Germinal center (tissue), 1 donor: ENCODE measurements around the gene DDX1.

Source experiments
- DNase-seq: peaks from one replicate; pipeline ENCODE4 v3.0.0; 2012; ENCODE audit warnings: mixed read lengths, low spot score

Gene DDX1

DNA sequence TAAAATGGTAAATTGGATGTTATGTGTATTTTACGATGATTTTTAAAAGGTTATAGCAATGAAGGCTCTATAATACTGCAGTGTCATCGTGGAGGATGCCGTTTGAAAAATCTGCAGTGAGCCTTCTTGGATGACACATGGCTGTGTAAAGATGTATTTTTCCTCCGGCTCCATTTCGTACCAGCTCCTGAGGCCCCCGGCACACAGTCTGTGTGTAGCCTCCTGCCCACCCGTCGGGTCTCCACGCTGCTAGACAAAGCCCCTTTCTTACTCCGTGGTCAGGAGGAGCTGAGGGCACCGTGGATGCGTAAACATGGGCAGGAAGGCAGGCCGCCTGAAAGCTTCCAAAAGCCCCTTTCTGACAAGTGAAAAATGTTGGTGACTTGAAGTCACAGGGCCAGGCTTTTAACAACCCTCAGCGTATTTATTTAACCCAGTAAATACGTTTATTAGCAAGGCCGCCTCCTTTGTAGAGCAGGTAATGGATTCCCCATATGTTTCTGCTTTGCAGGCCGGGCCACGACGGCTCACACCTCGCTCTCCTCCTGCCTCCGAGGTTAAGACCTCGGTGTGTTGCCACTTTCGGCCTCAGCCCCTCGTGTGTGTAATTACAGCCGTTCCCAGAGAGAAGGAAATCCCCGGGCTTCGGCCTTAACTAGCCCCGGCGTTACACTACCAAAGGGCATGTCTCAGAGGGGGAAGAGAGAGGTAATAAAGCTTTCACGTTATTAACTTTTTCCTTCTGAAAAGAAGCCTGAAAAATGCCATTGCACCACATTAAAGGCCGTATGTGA, 72.8 kb downstream of the DDX1 start:
- DNase-seq: no peak

DNA sequence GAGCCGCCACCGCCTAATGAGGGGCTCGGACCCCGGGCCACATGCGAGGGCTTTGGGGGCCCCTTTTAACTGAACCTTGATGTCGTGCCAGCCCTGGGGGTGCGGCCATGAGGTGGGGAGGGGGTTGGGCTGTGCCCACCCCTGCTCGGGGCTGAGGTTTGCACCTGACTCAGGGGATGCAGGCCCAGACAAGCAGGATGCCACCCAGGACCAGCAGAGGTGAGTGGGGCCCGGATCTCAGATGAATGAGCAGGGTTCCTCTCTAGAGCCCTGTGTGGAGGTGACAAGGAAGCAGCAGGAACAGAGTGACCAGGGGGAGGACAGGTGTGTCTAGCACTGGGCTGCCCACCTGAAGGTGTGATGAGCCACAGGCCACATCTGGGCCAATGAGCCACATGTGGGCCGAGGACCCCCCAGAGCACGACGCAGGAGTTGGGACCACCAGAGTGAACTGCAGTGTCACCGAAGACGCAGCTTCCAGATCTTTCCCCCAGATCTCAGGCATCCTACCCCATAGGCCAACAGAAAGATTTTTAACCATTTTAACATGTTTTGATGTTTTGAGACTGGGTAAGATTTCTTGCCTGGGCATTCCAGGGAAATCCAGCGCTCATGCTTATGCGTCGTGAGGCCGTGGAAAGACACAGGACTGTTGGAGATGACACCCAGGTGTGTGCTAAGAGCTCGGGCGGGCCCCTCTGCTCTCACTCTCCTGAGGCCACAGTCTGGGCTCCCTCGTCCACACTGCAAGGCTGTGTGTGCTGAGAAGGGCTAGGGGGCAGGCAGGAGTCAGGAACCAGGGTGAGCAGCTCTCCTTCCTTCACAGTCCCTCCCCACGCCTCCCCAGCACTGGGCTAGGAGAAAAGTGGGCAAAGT, 73.6 kb downstream of the DDX1 start:
- DNase-seq: no peak

DNA sequence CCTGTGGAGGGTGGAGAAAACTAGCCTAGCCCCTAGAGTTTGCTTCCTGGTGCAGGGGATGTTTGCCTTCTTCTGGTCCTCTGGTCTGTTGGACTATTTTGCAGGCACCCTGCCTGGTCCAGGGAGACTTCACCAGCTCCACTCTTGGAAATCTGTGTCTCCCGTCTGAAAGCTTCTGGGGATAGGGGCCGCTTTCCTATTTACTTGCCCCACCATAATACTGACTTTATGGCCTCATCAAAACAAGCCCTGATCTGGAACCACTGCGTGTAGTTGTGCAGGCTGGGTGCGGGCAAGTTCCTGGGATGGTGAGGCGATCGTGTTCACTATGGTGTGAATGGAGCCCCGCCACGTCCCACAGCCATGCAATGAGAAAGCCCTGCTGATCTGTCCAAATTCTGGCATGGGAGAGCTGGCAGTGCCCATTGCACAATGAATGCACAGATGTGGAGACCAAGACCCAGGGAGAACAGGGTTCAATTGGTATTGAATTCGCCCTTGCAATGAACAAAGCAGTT, 74.3 kb downstream of the DDX1 start:
- DNase-seq: no peak

DNA sequence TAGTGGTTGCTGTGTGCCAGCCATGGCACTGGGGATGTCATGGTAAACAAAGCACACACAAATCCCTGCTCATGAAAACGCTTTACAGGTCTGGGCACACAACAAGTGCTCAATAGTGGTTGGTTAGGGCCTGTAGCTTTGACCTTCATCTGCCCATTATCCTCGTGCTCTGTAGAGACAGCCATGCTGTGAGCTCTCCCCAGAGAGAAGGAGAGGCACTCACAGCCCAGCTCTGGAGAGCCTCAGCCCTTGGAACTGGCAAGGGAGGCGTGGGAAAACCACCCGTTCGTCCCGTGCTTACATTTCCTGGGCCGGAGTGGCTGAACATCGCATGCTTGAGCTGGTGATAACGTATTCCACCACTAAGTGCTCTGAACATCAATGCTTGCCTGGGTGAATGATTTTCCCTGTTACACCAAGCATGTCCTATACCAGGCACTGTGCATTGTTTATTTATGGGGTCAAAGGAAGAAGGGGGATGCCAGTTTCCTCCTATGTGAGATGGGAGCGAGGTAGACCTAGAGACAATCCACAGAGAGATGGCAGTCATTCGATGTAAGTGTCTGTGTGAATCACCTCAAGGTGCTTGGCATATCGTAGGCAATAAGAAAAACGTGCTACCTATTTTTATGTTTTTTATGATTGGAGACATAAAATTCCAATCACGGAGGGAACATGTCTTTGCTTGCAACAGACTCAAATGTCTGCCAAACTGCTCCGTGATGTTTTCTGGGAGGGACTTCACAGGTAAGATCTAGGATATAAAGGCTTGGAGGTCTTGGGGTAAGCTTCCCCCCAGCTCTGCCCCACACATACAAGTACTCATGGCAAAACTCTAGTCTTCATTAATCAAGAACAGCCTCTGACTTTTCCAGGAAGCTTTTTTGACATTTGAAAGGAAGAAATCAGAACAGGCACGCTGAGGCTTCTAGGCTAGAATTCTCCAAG, 75.5 kb downstream of the DDX1 start:
- no peak for DNase-seq

DNA sequence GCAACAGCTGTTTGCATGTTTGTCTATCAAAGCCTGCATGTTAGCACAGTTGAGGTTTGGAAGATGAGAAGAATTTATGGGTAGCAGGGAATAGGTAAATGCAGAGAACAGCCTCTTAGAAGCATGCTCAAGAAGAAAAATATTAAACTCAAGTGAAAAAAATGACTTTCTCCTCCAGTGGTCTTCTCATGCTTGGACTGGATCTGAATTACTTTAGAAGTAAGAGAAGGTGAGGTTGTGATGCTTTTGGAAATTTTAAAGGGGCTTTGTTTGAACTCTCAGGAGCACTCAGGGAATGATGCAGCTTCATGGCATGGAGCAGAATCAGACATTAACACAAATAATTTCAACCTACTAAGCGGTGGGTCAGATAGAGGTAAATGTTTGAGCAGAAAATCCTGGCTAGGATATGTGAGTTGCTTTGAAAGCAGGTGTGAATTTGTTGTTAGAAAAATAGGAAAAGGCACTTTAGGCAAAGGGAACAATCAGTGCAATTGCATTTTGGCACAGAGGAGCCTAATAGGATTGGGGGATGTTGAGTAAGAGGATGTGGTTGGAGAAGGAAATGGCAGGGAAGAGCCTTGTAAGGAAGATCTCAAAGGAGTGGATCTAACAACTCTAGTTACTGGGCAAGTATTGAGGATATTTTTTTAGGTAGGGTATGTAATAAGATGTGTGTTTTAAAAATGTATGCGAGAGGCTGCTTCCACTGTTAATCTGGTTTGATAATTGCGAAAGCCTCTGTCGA, 76.3 kb downstream of the DDX1 start:
- no peak for DNase-seq

DNA sequence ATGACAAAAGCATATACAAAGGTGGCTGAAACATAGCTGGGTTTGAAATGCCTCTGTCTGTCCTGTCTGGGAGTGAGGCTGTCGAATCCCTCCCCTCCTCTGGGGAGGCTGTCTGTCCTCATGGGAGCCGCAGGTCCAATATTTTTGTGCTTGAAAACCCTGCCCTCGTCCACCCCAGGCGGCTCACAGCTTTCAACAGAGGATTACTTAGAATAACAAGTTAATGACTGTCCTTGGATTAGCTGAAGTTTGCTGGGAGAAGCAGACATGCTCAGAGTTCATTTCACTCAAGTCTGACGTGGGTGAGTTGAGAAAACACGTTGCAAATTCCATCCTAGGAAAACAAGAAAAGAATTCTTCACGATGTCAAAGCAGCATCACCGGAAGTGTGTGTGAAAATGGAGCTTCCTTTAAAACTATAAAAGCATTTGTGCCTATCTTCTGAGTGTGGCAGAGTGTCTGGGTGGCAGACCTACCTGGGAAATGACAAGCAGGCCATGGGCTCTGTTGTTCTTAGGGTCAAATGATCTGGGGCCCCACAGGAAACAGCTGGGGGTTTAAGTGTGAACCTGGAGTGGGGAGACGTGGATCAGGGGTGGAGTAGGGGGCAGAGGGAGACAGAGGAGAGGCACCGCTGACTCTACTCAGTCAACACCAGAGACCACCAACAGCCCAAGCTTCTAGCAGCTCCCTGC, 77.1 kb downstream of the DDX1 start:
- no peak for DNase-seq

DNA sequence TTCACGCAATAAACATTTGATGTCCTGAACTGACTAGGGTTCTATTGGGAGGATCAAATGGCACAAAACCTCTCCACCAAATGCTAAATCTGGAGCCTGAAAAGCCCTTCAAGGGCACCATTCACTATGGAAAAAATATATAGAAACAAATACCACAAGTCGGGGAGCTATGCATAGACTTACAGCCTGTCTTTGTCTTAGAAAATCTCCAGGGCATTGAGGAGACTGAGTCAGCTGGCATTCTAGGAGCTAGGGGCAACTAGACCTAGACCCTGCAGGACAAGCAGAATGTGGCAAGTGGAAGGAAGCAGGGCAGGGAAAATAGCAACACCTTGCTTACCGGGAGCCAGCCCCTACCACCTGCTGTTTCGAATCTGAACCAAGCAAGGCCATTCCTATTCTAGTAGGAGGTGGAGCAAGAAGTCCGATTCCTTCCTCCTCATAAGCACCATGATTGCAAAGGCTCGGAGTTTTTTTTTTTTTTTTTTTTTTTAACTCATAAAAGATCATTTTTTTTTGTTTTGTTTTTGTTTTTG, 77.8 kb downstream of the DDX1 start:
- DNase-seq: no peak

DNA sequence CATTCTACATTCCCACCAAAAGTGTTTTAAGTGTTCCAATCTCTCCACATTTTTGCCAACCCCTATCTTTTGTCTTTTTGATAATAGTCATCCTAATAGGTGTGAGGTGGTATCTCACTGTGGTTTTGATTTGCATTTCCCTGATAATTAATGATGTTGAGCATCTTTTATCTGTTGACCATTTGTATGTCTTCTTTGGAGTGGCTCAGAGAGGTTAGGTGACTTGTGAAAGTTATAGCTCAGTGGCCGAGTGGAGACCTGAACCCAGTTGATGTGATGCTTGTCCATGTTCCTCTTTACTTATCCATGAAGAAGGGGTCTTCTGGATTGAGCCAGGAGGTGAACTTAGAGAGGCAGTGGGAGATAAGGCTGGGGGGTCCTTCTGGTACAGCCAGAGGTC, 78.8 kb downstream of the DDX1 start:
- no peak for DNase-seq

DNA sequence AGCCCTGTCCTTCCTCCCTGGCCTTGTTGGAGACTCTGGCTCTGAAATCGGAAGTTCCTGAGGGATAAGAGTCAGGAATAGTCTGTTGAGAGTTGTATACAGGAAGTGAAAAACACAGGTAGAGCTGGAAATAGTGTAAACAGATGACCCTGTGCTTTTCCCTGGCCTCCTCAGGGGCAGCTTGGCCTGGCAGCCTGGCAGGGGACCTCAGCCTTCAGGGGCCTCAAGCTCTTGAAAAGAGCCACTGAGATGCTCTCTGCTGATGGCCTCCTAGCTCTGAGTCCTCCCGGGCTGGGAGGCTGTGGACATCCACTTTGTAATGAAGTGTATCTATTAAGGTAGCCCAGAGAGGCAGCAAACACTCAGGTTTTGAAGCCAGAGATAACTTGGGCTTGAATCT, 79.3 kb downstream of the DDX1 start:
- DNase-seq: no peak

DNA sequence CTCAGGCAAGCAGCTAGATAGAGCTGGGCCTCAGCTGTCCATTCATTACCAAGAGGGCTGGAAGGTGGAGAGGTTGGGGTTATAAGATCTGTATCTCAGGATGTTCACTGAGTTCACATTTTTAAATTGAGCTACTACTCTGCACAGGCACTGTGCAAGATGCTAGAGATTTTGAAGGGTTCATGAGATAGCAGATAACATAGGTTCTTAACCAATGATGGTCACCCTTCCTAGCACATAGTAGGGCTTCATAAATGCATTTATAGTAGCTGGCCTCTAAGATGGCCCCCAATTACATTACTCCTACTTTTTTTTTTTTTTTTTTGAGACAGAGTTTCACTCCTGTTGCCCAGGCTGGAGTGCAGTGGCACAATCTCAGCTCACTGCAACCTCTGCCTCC, 79.7 kb downstream of the DDX1 start:
- DNase-seq: no peak

DNA sequence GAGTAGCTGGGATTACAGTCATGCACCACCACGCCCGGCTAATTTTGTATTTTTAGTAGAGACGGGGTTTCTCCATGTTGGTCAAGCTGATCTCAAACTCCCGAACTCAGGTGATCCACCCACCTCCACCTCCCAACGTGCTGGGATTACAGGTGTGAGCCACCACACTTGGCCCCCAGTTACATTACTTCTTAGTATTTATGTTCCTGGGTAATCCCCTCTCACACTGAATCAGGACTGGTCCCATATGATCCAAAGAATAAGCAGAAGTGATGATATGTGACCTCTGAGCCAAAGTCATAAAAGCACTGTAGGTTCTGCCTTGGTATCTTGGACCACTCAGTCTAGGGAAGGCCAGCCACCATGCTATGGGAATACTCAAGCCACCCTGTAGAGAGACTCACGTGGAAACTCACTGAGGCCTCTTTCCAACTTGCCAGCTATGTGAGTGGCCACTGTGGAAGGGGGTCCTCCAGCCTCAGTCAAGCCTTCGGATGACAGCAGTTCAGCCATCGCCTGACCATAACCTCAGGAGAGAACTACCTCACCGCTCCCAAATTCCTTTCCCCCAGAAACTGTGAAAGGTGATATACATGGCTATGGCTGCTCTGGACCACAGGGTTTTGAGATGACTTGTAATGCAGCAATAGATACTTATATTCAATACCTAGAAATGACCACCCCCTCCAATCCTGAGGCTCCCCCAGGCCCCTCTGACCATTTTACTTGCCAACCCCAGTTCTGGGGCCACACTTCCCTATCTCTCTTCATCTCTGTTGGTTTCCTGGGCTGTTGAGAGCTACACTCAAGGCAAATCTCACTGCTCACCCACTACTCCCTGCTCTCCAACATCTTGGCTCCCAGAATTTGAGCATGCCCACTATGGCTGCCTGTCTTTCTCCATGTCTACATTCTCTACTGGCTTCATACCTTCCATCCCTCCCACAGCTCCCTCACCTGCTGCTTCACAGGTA, 80.5 kb downstream of the DDX1 start:
- DNase-seq: no peak

DNA sequence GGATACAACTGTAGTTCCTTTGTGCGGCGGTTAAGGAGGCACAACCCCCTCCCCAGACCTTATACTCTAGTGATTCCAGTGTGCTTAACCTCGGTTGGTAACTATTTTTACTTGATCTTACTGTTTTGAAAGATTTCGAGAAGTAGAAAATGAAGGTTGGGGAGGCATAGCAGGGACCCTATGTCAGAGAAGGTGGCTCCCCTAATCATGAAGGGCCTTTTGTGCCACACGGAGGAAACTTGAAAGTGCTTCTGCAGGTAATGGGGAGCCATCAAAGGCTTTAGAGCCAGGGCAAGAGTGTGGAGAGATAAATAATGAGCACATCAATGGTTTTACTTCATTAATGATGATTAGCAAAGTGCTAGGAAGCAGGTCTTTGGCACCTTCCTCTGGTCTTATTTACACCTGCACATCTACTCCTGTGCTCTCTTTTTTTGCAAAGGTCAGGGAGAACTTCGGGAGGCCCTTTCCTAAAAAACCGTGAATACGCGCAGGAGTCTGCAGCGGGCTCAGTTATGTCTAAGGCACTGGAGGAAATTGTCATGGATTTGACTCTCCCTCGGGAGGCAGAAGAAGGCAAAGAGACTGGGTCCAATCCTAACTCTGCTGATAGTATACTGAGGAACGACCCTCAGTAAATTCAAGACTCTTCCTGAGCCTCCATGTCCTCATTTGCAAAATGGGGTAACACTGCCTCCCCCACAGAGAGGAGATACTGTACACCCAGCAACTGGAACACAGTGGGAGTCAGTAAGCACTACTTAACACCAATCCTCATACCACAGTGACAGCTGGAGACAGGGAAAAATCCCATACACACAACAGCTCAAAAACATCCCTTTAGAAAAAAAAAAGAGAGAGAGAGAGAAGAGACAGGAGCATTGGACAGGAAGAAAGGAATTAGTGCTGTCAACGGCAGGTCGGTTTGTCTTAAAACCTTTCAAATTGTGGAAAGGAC, 81.6 kb downstream of the DDX1 start:
- DNase-seq: no peak

DNA sequence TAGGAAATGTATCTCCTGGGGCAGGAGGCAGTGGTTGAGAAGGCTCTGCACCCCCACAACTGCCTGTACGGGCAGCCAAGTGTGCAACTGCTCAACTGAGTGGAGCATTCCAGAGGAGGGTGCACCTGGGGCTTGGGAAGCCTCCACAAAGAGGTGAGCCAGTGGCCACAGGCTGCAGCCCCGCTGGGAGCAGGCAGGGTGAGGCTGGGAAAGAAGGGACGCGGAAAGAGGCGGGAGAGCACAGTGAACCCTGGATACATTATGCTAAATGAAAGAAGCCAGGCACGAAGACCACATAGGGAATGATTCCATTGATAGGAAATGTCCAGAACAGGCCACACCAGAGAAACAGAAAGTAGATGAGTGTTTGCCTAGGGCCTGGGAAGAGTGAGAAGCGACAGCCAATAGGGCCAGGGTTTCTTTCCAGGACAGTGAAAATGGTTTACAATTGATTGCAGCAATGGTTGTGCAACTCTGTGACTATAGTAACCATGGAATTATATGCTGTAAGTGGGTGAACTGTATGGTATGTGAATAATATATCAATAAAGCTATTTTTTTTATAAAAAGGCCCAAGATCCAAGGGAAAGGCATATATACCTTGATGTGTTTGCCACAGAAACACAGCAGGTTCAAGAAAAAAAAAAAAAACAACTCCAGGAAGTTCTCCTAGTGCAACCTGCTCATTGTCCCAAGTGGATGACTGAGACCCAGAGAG, 82.4 kb downstream of the DDX1 start:
- DNase-seq: no peak

DNA sequence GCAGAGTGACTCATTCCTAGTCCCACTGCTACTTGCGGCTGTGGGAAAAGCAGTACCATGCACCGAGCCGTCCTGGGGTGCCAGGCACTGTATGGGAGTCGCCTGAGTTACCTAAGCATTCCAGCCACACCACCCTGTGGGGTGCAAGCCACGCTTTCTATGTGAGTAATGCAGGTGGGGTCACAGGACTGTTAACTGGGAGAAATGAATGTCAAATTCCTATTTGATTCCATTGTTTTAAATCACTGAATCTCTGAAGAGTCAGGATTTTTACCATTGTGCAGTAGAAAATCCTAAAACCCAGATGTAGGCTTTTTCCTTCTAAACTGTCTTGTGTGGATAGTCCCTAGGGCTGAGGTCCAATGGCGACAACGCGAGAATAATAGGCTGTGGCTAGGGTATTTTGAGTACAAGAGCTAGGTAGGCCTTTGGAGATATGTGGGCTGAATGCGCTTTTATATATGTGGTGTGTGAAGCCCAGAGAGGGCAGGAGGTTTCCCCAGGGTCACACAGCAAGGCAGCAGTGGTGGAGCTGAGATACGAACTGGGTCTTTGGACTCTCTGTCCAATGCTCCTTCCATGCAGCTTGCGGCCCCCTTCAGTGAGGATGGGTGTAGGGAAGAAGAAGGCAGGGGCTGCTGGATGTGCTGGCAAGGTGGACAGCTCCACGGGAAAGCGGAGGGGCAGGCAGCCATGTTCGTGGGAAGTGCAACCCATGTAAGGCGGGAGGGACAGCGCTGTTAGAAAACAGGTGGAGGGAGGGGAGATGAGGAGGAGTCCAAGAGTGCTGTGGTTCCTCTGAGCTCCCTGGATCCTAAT, 83.2 kb downstream of the DDX1 start:
- DNase-seq: no peak

DNA sequence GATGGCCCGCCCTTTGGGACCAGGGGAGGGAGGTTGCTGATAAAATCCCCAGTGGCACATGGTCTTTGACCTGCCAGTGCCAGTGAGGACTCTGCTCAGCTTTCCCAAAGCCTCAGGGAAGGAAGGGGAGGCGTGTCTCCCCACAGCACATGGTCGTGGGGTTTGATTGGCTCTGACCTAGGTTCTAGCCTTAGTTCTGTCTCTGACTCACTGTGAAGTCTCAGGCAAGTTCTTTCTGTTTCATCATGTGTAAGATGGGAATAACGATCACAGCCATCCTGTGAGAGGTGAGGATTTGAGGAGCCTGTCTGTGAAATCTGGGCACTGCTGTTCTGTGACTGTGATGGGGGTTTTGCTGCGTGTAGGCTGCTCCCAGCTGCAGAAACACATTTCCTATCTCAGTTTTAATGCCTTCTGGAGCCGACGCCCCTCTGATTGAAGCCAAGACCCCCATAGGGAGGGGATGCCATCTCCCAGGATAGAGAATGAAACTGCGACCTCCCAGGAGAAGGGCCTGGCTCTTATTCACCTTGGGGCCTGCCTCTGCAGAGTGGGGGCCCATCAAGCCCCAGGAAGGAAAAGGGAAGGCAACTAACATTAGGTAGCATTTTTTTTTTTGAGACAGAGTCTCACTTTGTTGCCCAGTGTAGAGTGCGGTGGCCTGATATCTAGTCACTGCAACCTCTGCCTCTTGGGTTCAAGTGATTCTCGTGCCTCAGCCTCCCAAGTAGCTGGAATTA, 84.0 kb downstream of the DDX1 start:
- no peak for DNase-seq
